ENCODE data around the gene SLX9.

DNA sequence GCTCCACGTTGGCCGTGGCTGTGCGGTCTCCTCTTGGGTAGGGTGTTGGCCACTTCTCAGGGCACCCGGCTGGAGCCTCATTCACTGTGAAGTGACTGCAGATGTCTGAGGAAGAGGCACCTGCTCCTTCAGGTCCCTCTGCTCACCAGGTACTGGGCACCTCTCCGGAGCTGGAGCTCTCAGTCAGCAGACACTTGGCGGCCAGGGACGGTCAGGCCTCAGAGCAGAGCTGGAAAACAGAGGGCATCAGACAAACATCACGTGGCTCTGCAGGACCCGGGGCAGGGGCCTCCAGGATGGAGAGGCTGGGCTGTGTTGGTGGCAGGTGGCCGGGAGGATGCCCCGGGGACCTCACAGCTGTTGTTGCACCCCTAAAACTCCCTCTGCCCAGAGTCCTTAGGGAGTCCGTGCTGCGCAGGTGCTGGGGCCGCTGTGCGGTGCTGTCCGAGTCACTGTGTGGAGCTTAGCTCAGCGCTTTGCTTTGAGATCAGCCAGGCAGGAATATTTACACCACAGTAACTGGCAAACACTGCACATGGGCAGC lies 59.7 kb downstream of the SLX9 start:
- TF ChIP-seq, protein P1, sequence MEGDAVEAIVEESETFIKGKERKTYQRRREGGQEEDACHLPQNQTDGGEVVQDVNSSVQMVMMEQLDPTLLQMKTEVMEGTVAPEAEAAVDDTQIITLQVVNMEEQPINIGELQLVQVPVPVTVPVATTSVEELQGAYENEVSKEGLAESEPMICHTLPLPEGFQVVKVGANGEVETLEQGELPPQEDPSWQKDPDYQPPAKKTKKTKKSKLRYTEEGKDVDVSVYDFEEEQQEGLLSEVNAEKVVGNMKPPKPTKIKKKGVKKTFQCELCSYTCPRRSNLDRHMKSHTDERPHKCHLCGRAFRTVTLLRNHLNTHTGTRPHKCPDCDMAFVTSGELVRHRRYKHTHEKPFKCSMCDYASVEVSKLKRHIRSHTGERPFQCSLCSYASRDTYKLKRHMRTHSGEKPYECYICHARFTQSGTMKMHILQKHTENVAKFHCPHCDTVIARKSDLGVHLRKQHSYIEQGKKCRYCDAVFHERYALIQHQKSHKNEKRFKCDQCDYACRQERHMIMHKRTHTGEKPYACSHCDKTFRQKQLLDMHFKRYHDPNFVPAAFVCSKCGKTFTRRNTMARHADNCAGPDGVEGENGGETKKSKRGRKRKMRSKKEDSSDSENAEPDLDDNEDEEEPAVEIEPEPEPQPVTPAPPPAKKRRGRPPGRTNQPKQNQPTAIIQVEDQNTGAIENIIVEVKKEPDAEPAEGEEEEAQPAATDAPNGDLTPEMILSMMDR (IDR thresholded peaks at IDR 0.05): no peak
- TF ChIP-seq POLR2AphosphoS5 (IDR thresholded peaks at IDR 0.05; ENCODE audit: insufficient read depth in 1 of 2, low read depth in 1 of 2): no peak
